HG03378 (cell line): ENCODE measurements around the gene LLGL1.
A peak's percentile ranks its signal among the peaks of the same experiment; 100 is the strongest.

ENCODE experiments used
- ATAC-seq: cut with Tn5 transposase; IDR thresholded peaks from one replicate; pipeline ENCODE4 v1.9.1; 2021; ENCODE audit warnings: mild to moderate bottlenecking, moderate library complexity; ENCODE audit not compliant: unreplicated experiment

Gene LLGL1

GRCh38 chr17:18250259-18250658, 24.8 kb downstream of the LLGL1 start:
- ATAC-seq = no peak

- no peak for ATAC-seq
These were observed 25.3 kb downstream of the LLGL1 start for GRCh38 chr17:18250708-18251107.

GRCh38 chr17:18251204-18251603, 25.8 kb downstream of the LLGL1 start:
- no peak for ATAC-seq

GRCh38 chr17:18252160-18252559, 26.7 kb downstream of the LLGL1 start:
- ATAC-seq = no peak

- ATAC-seq = no peak
These were observed 27.9 kb downstream of the LLGL1 start for GRCh38 chr17:18253187-18253884.

- ATAC-seq = no peak
These were observed 28.7 kb downstream of the LLGL1 start for GRCh38 chr17:18253947-18254821.

- ATAC-seq = no peak
These were observed 29.6 kb downstream of the LLGL1 start for GRCh38 chr17:18254888-18255649.

GRCh38 chr17:18256351-18256750, 30.9 kb downstream of the LLGL1 start:
- ATAC-seq = no peak

- ATAC-seq = no peak
These were observed 31.3 kb downstream of the LLGL1 start for GRCh38 chr17:18256776-18257175.

- ATAC-seq = no peak
These were observed 32.0 kb downstream of the LLGL1 start for GRCh38 chr17:18257268-18257981.

GRCh38 chr17:18257982-18258355, 32.5 kb downstream of the LLGL1 start:
- no peak for ATAC-seq

- no peak for ATAC-seq
These were observed 33.1 kb downstream of the LLGL1 start, which contains the start of gene FLII for GRCh38 chr17:18258356-18259038. FLII (minus strand) TSS chr17:18258738; CDS start chr17:18258690, 48 bp downstream.

GRCh38 chr17:18259621-18260331, 34.3 kb downstream of the LLGL1 start:
- ATAC-seq = no peak

GRCh38 chr17:18260332-18261145, 35.1 kb downstream of the LLGL1 start, which contains the start of gene MIEF2:
MIEF2 (plus strand) TSS chr17:18260662; CDS start chr17:18262721, 2,059 bp downstream.
- ATAC-seq = peak; percentile 72

- peak; percentile 15 for ATAC-seq
These were observed 35.7 kb downstream of the LLGL1 start for GRCh38 chr17:18261146-18261515.

GRCh38 chr17:18261659-18262058, 36.2 kb downstream of the LLGL1 start:
- ATAC-seq = no peak

- ATAC-seq = no peak
These were observed 36.7 kb downstream of the LLGL1 start for GRCh38 chr17:18262111-18262510.

GRCh38 chr17:18262641-18263040, 37.2 kb downstream of the LLGL1 start:
- no peak for ATAC-seq
